ENCODE data around the gene TEDC1. TPM values are rescaled to one million over a fixed set of nuclear protein-coding genes. Genes with fewer than 3 reads are reported as not detected.
A peak's percentile ranks its signal among the peaks of the same experiment; 100 is the strongest.

The TEDC1 gene
- total RNA-seq, 2 donors from 2014 or later, result 9.1 to 23.8 TPM

DNA sequence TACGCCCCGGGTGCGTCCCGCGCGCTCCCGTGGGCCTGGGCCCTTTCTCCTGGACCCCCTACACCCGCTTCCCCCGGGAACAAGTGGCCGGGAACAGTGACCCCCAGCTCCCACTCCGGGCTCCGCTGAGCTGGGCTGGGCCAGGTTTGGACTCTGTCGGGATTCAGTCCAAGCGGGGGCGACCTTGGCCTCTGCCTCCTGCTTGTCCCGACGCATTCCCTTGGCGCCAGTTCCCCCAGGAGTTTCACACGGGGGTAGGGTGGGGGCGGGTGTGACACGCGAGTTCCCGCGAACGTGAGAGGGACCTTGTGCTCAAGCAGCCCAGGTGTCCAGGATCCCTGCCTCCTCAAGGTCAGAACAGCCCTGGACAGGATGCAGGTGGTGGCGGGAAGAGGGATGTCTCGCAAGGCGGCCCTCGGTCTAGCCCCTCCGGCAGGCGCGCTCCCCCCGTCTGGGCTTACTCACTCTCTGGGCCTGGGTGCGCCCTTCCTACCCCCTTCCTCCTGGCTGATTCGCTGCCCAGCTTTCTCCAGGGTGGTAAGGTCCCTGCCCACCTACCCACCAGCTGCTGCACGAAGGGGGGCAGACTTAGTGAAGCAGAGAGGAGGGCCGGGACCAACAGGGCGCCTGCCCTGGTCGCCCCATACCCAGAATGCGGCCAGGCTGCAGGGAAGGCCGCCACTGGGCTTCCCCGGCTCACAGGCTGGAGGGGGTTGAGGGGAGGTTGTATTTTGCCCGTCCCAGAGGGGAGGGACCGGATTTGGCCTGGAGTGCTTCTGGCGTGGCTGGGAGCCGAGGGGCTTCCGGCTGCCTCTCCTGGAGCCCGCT, 15.6 kb upstream of the TEDC1 start:
- no peak for TF ChIP-seq CTCF (conservative IDR thresholded peaks at IDR 0.05)
- 3 to 25% methylated on average over 20 to 48 of the region's 48 CpGs for WGBS, 2 experiments (ENCODE audit: insufficient coverage in 1 of 2, insufficient read length in 1 of 2)
- Histone ChIP-seq H3K36me3 (ENCODE audit: control insufficient read depth, insufficient read depth, low read length) (no peaks in the 10 kb centered on the region), H3K27ac (ENCODE audit: low read depth, low read length) (no peak overlapping the region), H3K27me3 (ENCODE audit: control insufficient read depth, insufficient read depth, low read length, poor library complexity, severe bottlenecking) (peaks cover 57% of the 10 kb centered on the region), H3K4me3 (ENCODE audit: low read length) (no peak overlapping the region), H3K9ac (ENCODE audit: extremely low read depth, low read length, poor library complexity, severe bottlenecking) (no peak overlapping the region), H3K9me3 (ENCODE audit: control insufficient read depth, low read length) (no peaks in the 10 kb centered on the region), H3K4me1 (ENCODE audit: control insufficient read depth, insufficient read depth, low read length) (no peaks in the 10 kb centered on the region)
- no peaks in the 10 kb centered on the region for H3K36me3 Mint-ChIP-seq (ENCODE audit: low read depth)
- H3K4me3 Mint-ChIP-seq, result peak overlapping the region; percentile 51
- H3K4me1 Mint-ChIP-seq, result no peaks in the 10 kb centered on the region
- H3K9me3 Mint-ChIP-seq, result peaks cover 2% of the 10 kb centered on the region
- H3K27ac Mint-ChIP-seq, result no peak overlapping the region
- DNase-seq, result peak; percentile 79
- peaks cover 50% of the 10 kb centered on the region for H3K27me3 Mint-ChIP-seq (ENCODE audit: insufficient read depth)

DNA sequence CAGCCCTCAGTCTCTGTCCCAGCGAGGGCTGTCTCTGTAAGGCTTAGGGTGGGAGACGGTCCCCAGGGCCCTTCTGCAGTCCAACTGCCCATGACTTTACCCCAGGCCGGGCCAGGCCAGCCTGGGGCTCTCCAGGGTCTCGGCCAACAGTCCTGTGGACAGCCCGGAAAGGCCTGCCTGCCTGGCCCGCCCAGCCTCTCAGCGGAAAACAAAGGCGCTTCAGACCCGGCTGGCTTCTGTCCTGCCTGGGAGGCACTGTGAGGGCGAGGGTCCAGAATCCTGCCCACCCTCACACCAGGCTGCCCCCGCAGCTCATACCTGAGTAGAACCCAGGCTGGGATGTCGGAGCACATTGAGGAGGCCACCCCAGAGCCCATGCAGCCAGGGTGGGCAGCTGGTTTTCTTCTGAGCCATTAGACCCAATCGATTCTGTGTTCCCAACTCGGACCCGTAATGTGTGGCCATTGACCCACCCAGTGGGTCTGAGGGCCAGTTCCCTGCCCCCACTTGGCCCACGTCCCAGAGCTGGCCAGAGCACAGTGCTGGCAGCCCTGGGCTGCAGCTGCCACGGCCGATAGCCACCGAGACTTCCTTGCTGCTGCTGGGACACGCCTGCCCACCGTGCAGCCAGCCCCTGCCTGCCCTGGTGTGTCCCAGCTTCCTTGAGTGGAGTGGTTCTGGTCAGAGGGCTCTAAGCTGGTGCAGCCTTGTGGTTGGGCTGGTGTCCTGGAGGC, 14.8 kb upstream of the TEDC1 start:
- Histone ChIP-seq H3K27me3 (ENCODE audit: control insufficient read depth, insufficient read depth, low read length, poor library complexity, severe bottlenecking) (peaks cover 65% of the 10 kb centered on the region), H3K36me3 (ENCODE audit: control insufficient read depth, insufficient read depth, low read length) (no peaks in the 10 kb centered on the region), H3K9me3 (ENCODE audit: control insufficient read depth, low read length) (no peaks in the 10 kb centered on the region), H3K9ac (ENCODE audit: extremely low read depth, low read length, poor library complexity, severe bottlenecking) (no peak overlapping the region), H3K4me1 (ENCODE audit: control insufficient read depth, insufficient read depth, low read length) (no peaks in the 10 kb centered on the region), H3K27ac (ENCODE audit: low read depth, low read length) (no peak overlapping the region), H3K4me3 (ENCODE audit: low read length) (no peak overlapping the region)
- Mint-ChIP-seq H3K36me3 (ENCODE audit: low read depth) (no peaks in the 10 kb centered on the region), H3K9me3 (peaks cover 2% of the 10 kb centered on the region), H3K27ac (no peak overlapping the region), H3K4me1 (no peaks in the 10 kb centered on the region), H3K27me3 (ENCODE audit: insufficient read depth) (peaks cover 58% of the 10 kb centered on the region), H3K4me3 (peak overlapping the region; percentile 51)
- DNase-seq, result no peak
- TF ChIP-seq CTCF (conservative IDR thresholded peaks at IDR 0.05), result no peak
- WGBS, 2 experiments (ENCODE audit: insufficient coverage in 1 of 2, insufficient read length in 1 of 2), result 60 to 72% methylated on average over 6 to 21 of the region's 21 CpGs

GRCh38 chr14:105476831-105477659, 14.0 kb upstream of the TEDC1 start:
- Histone ChIP-seq H3K9ac (ENCODE audit: extremely low read depth, low read length, poor library complexity, severe bottlenecking) (no peak overlapping the region), H3K4me1 (ENCODE audit: control insufficient read depth, insufficient read depth, low read length) (peaks cover 1% of the 10 kb centered on the region), H3K9me3 (ENCODE audit: control insufficient read depth, low read length) (no peaks in the 10 kb centered on the region), H3K27me3 (ENCODE audit: control insufficient read depth, insufficient read depth, low read length, poor library complexity, severe bottlenecking) (peaks cover 70% of the 10 kb centered on the region), H3K36me3 (ENCODE audit: control insufficient read depth, insufficient read depth, low read length) (no peaks in the 10 kb centered on the region), H3K27ac (ENCODE audit: low read depth, low read length) (no peak overlapping the region), H3K4me3 (ENCODE audit: low read length) (no peak overlapping the region)
- peaks cover 64% of the 10 kb centered on the region for H3K27me3 Mint-ChIP-seq (ENCODE audit: insufficient read depth)
- peaks cover 2% of the 10 kb centered on the region for H3K9me3 Mint-ChIP-seq
- H3K4me3 Mint-ChIP-seq, result no peak overlapping the region
- 72 to 76% methylated on average over 10 to 16 of the region's 16 CpGs for WGBS, 2 experiments (ENCODE audit: insufficient coverage in 1 of 2, insufficient read length in 1 of 2)
- no peak for TF ChIP-seq CTCF (conservative IDR thresholded peaks at IDR 0.05)
- no peak overlapping the region for H3K27ac Mint-ChIP-seq
- no peak for DNase-seq
- H3K36me3 Mint-ChIP-seq (ENCODE audit: low read depth), result no peaks in the 10 kb centered on the region
- peaks cover 2% of the 10 kb centered on the region for H3K4me1 Mint-ChIP-seq
